Midbrain (tissue), 1 donor: ENCODE measurements around the gene MRPS23.

ENCODE experiments used
- DNase-seq: peaks from one replicate; lab custom pipeline; 2025; lab: John Stamatoyannopoulos, UW

MRPS23 gene

GRCh38 chr17:57794841-57795240 is 55.0 kb downstream of the MRPS23 start:
- no peak for DNase-seq

DNA sequence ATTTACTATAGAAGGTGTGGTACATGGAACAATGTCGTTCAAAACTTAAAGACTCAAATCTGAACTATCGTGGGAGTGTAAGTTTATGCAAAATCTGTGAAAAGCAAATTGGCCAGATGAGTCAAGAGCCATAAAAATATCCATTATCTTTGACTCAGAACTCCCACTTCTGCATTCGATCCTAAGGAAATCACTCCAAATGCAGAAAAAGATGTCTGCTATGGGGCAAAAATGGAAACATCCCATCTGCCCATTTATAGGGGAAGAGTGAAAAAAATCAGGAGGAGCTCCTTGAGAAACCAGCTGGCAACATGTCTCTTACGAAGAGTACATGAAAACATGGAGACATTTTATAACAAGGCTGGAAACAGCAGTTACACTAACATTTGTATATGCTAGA is 61.1 kb downstream of the MRPS23 start:
- no peak for DNase-seq

DNA sequence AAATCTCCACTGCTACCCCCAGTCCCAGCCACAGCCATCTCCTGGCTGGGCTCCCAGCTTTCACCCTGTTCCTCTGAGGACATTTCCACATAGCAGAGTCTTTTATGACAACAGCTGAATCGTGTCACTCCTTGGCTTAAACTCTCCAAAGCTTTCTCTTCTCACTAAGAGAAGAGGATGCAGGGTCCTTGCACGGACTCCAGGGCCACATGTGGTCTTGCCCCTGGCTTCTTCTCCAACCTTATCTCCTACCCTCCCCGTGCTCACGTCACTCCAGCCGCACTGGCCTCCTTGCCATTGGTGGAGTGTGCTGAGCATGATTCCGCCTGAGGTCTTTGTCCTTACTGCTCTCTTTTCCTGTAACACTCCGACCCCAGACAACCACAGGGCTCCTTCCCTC is 64.8 kb downstream of the MRPS23 start:
- DNase-seq: no peak
